Panc1 (cell line): ENCODE results near the gene PTH2. TPM values are rescaled to one million over a fixed set of nuclear protein-coding genes. Genes with fewer than 3 reads are reported as not detected.

Experiments used
- ATAC-seq: fragments of 200-7000 bp; cut with Tn5 transposase; 2 replicates; pipeline ENCODE4 v1.9.1; 2020; ENCODE audit warnings: mild to moderate bottlenecking, moderate library complexity
- BruUV-seq: library from RNA; stranded (reverse); fragments of 400-500 nt; replicated peaks from 2 replicates; lab custom pipeline; 2021; lab: Mats Ljungman, UMichigan
- CTCF ChIA-PET: fragments of 300-600 bp; sonication (Branson Sonifier 250); formaldehyde crosslinking; loops from one replicate; lab custom pipeline; 2022; ENCODE audit warnings: antibody characterized with exemption; lab: Charles Lee
- POLR2A ChIA-PET: fragments of 300-600 bp; sonication (Branson Sonifier 250); formaldehyde crosslinking; loops from one replicate; lab custom pipeline; 2022; ENCODE audit warnings: antibody characterized with exemption; lab: Charles Lee
- DNase-seq: peaks from one replicate; pipeline ENCODE4 v3.0.0-alpha.2; 2010; ENCODE audit warnings: low read depth, low spot score
- H3K27ac ChIP-seq: 2 replicates; pipeline ENCODE4 v1.5.1; 2011; ENCODE audit warnings: mild to moderate bottlenecking, low read length, inconsistent platforms
- H3K27me3 ChIP-seq: fragments of 200-500 bp; sonication (Bioruptor generic); 2 replicates; pipeline ENCODE4 v1.6.0; 2014; ENCODE audit warnings: low read length, inconsistent platforms; ENCODE audit not compliant: control insufficient read depth, insufficient read depth
- H3K36me3 ChIP-seq: fragments of 200-500 bp; sonication (Bioruptor generic); 2 replicates; pipeline ENCODE4 v1.5.1; 2014; ENCODE audit warnings: inconsistent platforms, mild to moderate bottlenecking, low read length, moderate library complexity; ENCODE audit not compliant: control insufficient read depth, insufficient read depth
- H3K4me1 ChIP-seq: 2 replicates; pipeline ENCODE4 v1.5.1; 2011; ENCODE audit warnings: inconsistent platforms, mild to moderate bottlenecking, low read length, moderate library complexity; ENCODE audit not compliant: control insufficient read depth, insufficient read depth
- H3K4me3 ChIP-seq, 2 experiments: 2 replicates each; pipeline ENCODE4 v1.5.1; 2011 to 2012; ENCODE audit warnings: low read depth in 2 of 2, low read length in 2 of 2, mild to moderate bottlenecking in 2 of 2, inconsistent platforms in 1 of 2, moderate library complexity in 1 of 2
- H3K9me3 ChIP-seq: fragments of 200-500 bp; sonication (Bioruptor generic); 2 replicates; pipeline ENCODE4 v1.5.1; 2014; ENCODE audit warnings: low read depth, mild to moderate bottlenecking, inconsistent platforms, low read length, moderate library complexity; ENCODE audit not compliant: control insufficient read depth, insufficient read depth
- POLR2AphosphoS5 ChIP-seq: IDR thresholded peaks from 2 replicates; pipeline ENCODE4 v1.6.1; 2012; ENCODE audit warnings: mild to moderate bottlenecking, low read depth, low read length, moderate library complexity
- SIN3A ChIP-seq: IDR thresholded peaks from 2 replicates; pipeline ENCODE4 v1.6.1; 2012; ENCODE audit warnings: low read depth, mild to moderate bottlenecking, low read length, moderate library complexity, borderline replicate concordance; ENCODE audit not compliant: insufficient read depth
- TCF7L2 ChIP-seq: IDR thresholded peaks from 2 replicates; pipeline ENCODE4 v1.6.1; 2011; ENCODE audit warnings: mild to moderate bottlenecking, low read depth, low read length, inconsistent platforms
- in situ Hi-C: cut with HindIII; loops from 2 replicates; pipeline ENCODE4 v1.10.0; 2016; ENCODE audit warnings: low sequenced_read_pairs, low pct_unique_long_range_greater_than_20kb
- intact Hi-C: fragments of 100-400 bp; cut with micrococcal nuclease; formaldehyde crosslinking; loops from one replicate; pipeline ENCODE4 v1.10.0; 2022; ENCODE audit not compliant: unreplicated experiment
- total RNA-seq: library from RNA; stranded (reverse); gene quantifications from one replicate; pipeline ENCODE4 v1.2.1, GENCODE V29; 2021; ENCODE audit not compliant: unreplicated experiment
- TF ChIP-seq, protein P1 (sequence below), 2 experiments: IDR thresholded peaks; 2 replicates each; pipeline ENCODE4 v1.6.1; 2011 to 2012; ENCODE audit warnings: low read depth in 2 of 2, control low read depth in 1 of 2, low read length in 1 of 2, mild to moderate bottlenecking in 1 of 2, moderate library complexity in 1 of 2; ENCODE audit not compliant: insufficient read depth in 1 of 2
- TF ChIP-seq, protein P2 (sequence below): fragments of 450-650 bp; IDR thresholded peaks from 2 replicates; pipeline ENCODE4 v1.5.1; 2017; ENCODE audit warnings: mild to moderate bottlenecking

Gene PTH2
- total RNA-seq, 1 experiment from 2014 or later, result not detected

DNA sequence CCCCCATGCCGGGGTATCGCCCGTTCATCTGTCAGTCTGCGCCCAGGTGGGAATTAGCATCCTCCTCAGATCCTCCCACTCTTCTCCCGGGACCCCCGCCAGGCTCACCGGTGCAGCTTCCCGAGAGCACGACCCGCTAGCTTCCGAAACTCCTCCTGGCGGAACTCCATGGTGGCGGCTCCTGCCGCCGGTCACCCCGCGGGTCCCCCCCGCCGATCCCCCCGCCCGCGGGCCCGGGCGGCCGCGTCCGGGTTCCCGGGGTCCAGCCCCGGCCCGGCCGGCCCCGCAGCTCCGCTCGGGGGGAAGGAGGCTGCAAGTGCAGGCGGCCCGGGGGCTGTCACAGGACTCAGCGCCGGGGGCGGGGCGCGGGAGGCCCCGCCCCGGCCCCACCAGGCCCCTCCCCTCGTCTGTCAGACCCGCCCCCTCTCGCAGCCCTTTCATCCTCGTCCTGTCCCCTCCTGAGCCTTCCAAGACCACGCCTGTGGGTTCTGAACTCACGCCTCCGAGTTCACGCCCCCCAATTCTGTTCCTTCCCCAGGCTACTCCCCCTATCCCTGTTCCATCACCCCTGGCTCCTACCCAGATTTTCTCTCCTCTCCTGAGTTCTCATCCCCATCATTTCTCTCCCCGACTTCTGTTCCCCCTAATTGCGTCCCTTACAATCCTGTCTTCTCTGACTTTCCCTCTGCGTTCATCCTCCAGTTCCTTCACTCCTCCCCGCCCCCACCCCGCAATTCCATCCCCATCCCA is 18.1 kb upstream of the PTH2 start, which contains the start of gene SLC17A7:
SLC17A7 (minus strand) TSS at position 318 of the 750 bp plus-strand sequence; CDS start at position 170, 148 bp downstream.
- BruUV-seq, result no TSS peak
- 0 out of 2 replicates have a peak, but pooled peaks have one; percentile 18 for TF ChIP-seq TCF7L2
- TF ChIP-seq, protein P1, sequence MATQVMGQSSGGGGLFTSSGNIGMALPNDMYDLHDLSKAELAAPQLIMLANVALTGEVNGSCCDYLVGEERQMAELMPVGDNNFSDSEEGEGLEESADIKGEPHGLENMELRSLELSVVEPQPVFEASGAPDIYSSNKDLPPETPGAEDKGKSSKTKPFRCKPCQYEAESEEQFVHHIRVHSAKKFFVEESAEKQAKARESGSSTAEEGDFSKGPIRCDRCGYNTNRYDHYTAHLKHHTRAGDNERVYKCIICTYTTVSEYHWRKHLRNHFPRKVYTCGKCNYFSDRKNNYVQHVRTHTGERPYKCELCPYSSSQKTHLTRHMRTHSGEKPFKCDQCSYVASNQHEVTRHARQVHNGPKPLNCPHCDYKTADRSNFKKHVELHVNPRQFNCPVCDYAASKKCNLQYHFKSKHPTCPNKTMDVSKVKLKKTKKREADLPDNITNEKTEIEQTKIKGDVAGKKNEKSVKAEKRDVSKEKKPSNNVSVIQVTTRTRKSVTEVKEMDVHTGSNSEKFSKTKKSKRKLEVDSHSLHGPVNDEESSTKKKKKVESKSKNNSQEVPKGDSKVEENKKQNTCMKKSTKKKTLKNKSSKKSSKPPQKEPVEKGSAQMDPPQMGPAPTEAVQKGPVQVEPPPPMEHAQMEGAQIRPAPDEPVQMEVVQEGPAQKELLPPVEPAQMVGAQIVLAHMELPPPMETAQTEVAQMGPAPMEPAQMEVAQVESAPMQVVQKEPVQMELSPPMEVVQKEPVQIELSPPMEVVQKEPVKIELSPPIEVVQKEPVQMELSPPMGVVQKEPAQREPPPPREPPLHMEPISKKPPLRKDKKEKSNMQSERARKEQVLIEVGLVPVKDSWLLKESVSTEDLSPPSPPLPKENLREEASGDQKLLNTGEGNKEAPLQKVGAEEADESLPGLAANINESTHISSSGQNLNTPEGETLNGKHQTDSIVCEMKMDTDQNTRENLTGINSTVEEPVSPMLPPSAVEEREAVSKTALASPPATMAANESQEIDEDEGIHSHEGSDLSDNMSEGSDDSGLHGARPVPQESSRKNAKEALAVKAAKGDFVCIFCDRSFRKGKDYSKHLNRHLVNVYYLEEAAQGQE (IDR thresholded peaks at IDR 0.05; ENCODE audit: insufficient read depth in 1 of 2, low read depth in 2 of 2, low read length in 1 of 2), result no peak
- no peak for TF ChIP-seq POLR2AphosphoS5
- Histone ChIP-seq H3K36me3 (no peaks in the 10 kb centered on the region), H3K4me1 (no peaks in the 10 kb centered on the region; the same call in 1 of the 2 replicates), H3K27ac (no peak within 1 kb of the TSS), H3K27me3 (peaks cover 9% of the 10 kb centered on the region; the same call in 1 of the 2 replicates), H3K9me3 (no peaks in the 10 kb centered on the region), H3K4me3 (peak within 1 kb of the TSS; percentile 61 to 62)
- POLR2A ChIA-PET, result interaction anchor here (0.7 kb wide), 1 partner anchor 139 kb away, joined by 9 read pairs; the partner anchor contains the start of gene NOSIP
- intact Hi-C loops (loop anchor here (5.0 kb wide), 1 partner anchor 49 kb away; no protein-coding TSS in a partner anchor), in situ Hi-C loops (no loop called here)
- DNase-seq (no peak), ATAC-seq (no peak)
- CTCF ChIA-PET, result interaction anchor here (0.6 kb wide), 1 partner anchor 53 kb away, joined by 3 read pairs; the partner anchor contains the start of gene KASH5

DNA sequence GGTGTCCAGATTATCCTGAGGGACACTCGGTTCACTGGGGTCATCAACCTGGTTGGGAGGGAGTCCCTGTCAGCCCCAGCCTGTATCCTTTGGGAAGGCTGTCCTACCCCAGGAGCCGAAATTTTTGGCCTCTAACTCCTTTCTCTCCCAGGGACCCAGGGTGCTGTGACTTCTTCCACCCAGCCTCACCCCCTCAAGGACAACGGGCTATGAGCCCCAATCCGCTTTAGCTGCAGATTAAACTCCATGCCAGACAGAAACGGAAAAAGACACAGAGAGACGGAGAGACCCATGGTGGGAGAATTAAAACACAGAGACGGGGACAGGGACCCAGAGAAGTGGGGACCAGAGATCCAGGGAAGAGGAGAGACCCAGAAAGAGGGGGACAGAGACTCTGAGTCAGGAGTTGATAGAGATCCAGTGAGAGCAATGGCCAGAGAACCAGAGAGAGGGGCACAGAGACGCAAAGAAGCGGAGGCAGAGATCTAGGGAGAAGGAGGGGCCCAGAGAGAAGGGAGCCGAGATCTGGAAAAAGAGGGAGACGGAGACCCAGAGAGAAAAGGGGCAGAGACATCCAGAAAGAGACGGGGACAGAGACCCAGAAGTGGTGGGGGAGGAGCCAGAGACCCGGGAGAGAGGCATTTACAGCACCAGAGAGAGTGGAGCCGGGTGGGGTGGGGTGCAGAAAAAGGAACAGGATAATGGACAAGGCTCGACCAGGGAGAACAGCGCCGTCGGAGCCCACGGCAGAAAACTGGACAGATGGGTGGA is 17.4 kb upstream of the PTH2 start:
- H3K36me3 ChIP-seq, result no peaks in the 10 kb centered on the region
- BruUV-seq, result no TSS peak
- no peaks in the 10 kb centered on the region; the same call in 1 of the 2 replicates for H3K4me1 ChIP-seq
- no peaks in the 10 kb centered on the region for H3K9me3 ChIP-seq
- no peak for DNase-seq
- peak overlapping the region; percentile 28 to 45 for H3K4me3 ChIP-seq
- H3K27me3 ChIP-seq, result peaks cover 9% of the 10 kb centered on the region; the same call in 1 of the 2 replicates
- POLR2A ChIA-PET, result no interaction called here
- TF ChIP-seq POLR2AphosphoS5, result no peak
- TF ChIP-seq TCF7L2, result no peak
- no peak for TF ChIP-seq SIN3A
- TF ChIP-seq, protein P2, sequence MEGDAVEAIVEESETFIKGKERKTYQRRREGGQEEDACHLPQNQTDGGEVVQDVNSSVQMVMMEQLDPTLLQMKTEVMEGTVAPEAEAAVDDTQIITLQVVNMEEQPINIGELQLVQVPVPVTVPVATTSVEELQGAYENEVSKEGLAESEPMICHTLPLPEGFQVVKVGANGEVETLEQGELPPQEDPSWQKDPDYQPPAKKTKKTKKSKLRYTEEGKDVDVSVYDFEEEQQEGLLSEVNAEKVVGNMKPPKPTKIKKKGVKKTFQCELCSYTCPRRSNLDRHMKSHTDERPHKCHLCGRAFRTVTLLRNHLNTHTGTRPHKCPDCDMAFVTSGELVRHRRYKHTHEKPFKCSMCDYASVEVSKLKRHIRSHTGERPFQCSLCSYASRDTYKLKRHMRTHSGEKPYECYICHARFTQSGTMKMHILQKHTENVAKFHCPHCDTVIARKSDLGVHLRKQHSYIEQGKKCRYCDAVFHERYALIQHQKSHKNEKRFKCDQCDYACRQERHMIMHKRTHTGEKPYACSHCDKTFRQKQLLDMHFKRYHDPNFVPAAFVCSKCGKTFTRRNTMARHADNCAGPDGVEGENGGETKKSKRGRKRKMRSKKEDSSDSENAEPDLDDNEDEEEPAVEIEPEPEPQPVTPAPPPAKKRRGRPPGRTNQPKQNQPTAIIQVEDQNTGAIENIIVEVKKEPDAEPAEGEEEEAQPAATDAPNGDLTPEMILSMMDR, result no peak; the same call in 1 of the 2 replicates
- TF ChIP-seq, protein P1 (IDR thresholded peaks at IDR 0.05; ENCODE audit: insufficient read depth in 1 of 2, low read depth in 2 of 2, low read length in 1 of 2), result no peak
- intact Hi-C loops (loop anchor here (5.0 kb wide), 1 partner anchor 48 kb away; no protein-coding TSS in a partner anchor), in situ Hi-C loops (no loop called here)
- ATAC-seq, result no peak
- CTCF ChIA-PET, result no interaction called here
- no peak overlapping the region for H3K27ac ChIP-seq
